Measurements from ENCODE around the gene CLIP3. TPM values are rescaled to one million over a fixed set of nuclear protein-coding genes. Genes with fewer than 3 reads are reported as not detected.
A peak's percentile ranks its signal among the peaks of the same experiment; 100 is the strongest.

The CLIP3 gene
- total and polyA plus RNA-seq, 9 of the 15 experiments (the other 6 are each of a cell fraction or from before 2014, with no cell fraction given) = 0.01 to 0.50 (median 0.15) TPM; not detected in 1

GRCh38 chr19:35995048-35995993 lies 37.4 kb downstream of the CLIP3 start, which contains the start of gene SDHAF1 (continued):
- TF ChIP-seq ATF3 (IDR thresholded peaks at IDR 0.05) (peak; percentile 64), ATF3 (CRISPR knock-in tag; conservative IDR thresholded peaks at IDR 0.05) (no peak), CTCFL (IDR thresholded peaks at IDR 0.05; ENCODE audit: borderline replicate concordance, insufficient read depth, low read depth, low read length, poor library complexity, severe bottlenecking) (peak; percentile 62), CBX5 (IDR thresholded peaks at IDR 0.05; ENCODE audit: borderline replicate concordance, low read depth) (no peak), POLR2B (IDR thresholded peaks at IDR 0.05; ENCODE audit: low read depth, partially characterized antibody) (peak; percentile 69), ZEB2 (IDR thresholded peaks at IDR 0.05) (0 out of 2 replicates have a peak, but pooled peaks have one; percentile 14), PHF8 (IDR thresholded peaks at IDR 0.05; ENCODE audit: borderline replicate concordance, low read length) (peak; percentile 96; the same call in 1 of the 2 replicates), KAT2B (IDR thresholded peaks at IDR 0.05; ENCODE audit: low read depth, low read length) (no peak), SRF (CRISPR knock-in tag; IDR thresholded peaks at IDR 0.05) (peak in 1 of 2 experiments; percentile 29; a peak in 1 of 4 replicates), KLF13 (tag; IDR thresholded peaks at IDR 0.05; ENCODE audit: borderline replicate concordance, low read depth) (no peak), DPF2 (IDR thresholded peaks at IDR 0.05) (0 out of 2 replicates have a peak, but pooled peaks have one; percentile 7), TSC22D4 (tag; IDR thresholded peaks at IDR 0.05) (no peak), UBTF (IDR thresholded peaks at IDR 0.05; ENCODE audit: borderline replicate concordance in 1 of 2, low read depth in 2 of 2, low read length in 2 of 2) (0 out of 4 replicates have a peak, but pooled peaks of 1 of the 2 experiments have one; percentile 20), KAT7 (CRISPR knock-in tag; IDR thresholded peaks at IDR 0.05; ENCODE audit: borderline replicate concordance) (no peak; the same call in 1 of the 2 replicates), SMAD4 (CRISPR knock-in tag; conservative IDR thresholded peaks at IDR 0.05) (peak; percentile 77; the same call in 1 of the 2 replicates), SMAD1 (IDR thresholded peaks at IDR 0.05; ENCODE audit: low read depth, low read length, partially characterized antibody) (peak; percentile 73), CLOCK (CRISPR knock-in tag; IDR thresholded peaks at IDR 0.05; ENCODE audit: borderline replicate concordance) (no peak), CTBP1 (IDR thresholded peaks at IDR 0.05; ENCODE audit: borderline replicate concordance) (peak; percentile 84)

Data from K562 (cell line).